ENCODE data around the gene TEKT3. TPM values are rescaled to one million over a fixed set of nuclear protein-coding genes. Genes with fewer than 3 reads are reported as not detected.

TEKT3 gene
- total and polyA plus RNA-seq, 4 donors: 0.08 to 0.33 TPM; not detected in 2

GRCh38 chr17:15278924-15279477, 62.4 kb downstream of the TEKT3 start:
- TF ChIP-seq EGR1 (IDR thresholded peaks at IDR 0.05; ENCODE audit: low read depth in 2 of 2) (no peak), HNF4A (conservative IDR thresholded peaks at IDR 0.05) (no peak), ATF3 (IDR thresholded peaks at IDR 0.05) (no peak), GABPA (IDR thresholded peaks at IDR 0.05 in 1 of 2, conservative IDR thresholded peaks at IDR 0.05 in 1 of 2) (no peak), RXRA (IDR thresholded peaks at IDR 0.05) (no peak), FOXA2 (IDR thresholded peaks at IDR 0.05) (no peak)
- Histone ChIP-seq H3K4me3 (ENCODE audit: low read depth in 1 of 3, low read length in 3 of 3) (no peak overlapping the region), H3K9ac (ENCODE audit: low read depth in 1 of 2, low read length in 2 of 2) (no peak overlapping the region), H3K27me3 (ENCODE audit: control insufficient read depth in 4 of 4, insufficient read depth in 4 of 4, low read length in 3 of 4) (peaks cover 0 to 3% (median 0%) of the 10 kb centered on the region in 4 donors), H3K9me3 (ENCODE audit: control insufficient read depth in 4 of 4, low read length in 3 of 4) (peaks cover 0 to 2% (median 0%) of the 10 kb centered on the region in 4 donors), H3K27ac (ENCODE audit: low read depth in 1 of 2, low read length in 2 of 2) (no peak overlapping the region), H3K36me3 (ENCODE audit: control insufficient read depth in 4 of 4, insufficient read depth in 3 of 4, low read depth in 1 of 4, low read length in 3 of 4) (no peaks in the 10 kb centered on the region), H3K4me1 (ENCODE audit: control insufficient read depth in 4 of 4, insufficient read depth in 4 of 4, low read length in 3 of 4) (no peaks in the 10 kb centered on the region)
- DNase-seq (ENCODE audit: low spot score): no peak
- 48% methylated on average over 2 of the region's 2 CpGs for WGBS

- Histone ChIP-seq H3K4me1 (ENCODE audit: control insufficient read depth in 4 of 4, insufficient read depth in 4 of 4, low read length in 3 of 4) (no peaks in the 10 kb centered on the region), H3K9me3 (ENCODE audit: control insufficient read depth in 4 of 4, low read length in 3 of 4) (peaks cover 0 to 2% (median 0%) of the 10 kb centered on the region in 4 donors), H3K9ac (ENCODE audit: low read depth in 1 of 2, low read length in 2 of 2) (no peak overlapping the region), H3K4me3 (ENCODE audit: low read depth in 1 of 3, low read length in 3 of 3) (no peak overlapping the region), H3K36me3 (ENCODE audit: control insufficient read depth in 4 of 4, insufficient read depth in 3 of 4, low read depth in 1 of 4, low read length in 3 of 4) (no peaks in the 10 kb centered on the region), H3K27ac (ENCODE audit: low read depth in 1 of 2, low read length in 2 of 2) (no peak overlapping the region), H3K27me3 (ENCODE audit: control insufficient read depth in 4 of 4, insufficient read depth in 4 of 4, low read length in 3 of 4) (peaks cover 0 to 3% (median 0%) of the 10 kb centered on the region in 4 donors)
- 36% methylated on average over 6 of the region's 6 CpGs for WGBS
- TF ChIP-seq HNF4G (IDR thresholded peaks at IDR 0.05) (no peak), RXRA (IDR thresholded peaks at IDR 0.05) (no peak), JUND (IDR thresholded peaks at IDR 0.05) (no peak), GABPA (IDR thresholded peaks at IDR 0.05 in 1 of 2, conservative IDR thresholded peaks at IDR 0.05 in 1 of 2) (no peak), ATF3 (IDR thresholded peaks at IDR 0.05) (no peak), RAD21 (IDR thresholded peaks at IDR 0.05) (no peak), FOXA2 (IDR thresholded peaks at IDR 0.05) (no peak), MAX (IDR thresholded peaks at IDR 0.05) (no peak), FOXA1 (IDR thresholded peaks at IDR 0.05) (no peak), ZBTB33 (IDR thresholded peaks at IDR 0.05) (no peak), REST (IDR thresholded peaks at IDR 0.05) (no peak), EGR1 (IDR thresholded peaks at IDR 0.05; ENCODE audit: low read depth in 2 of 2) (no peak), SP1 (IDR thresholded peaks at IDR 0.05) (no peak), YY1 (IDR thresholded peaks at IDR 0.05) (no peak), NR2F2 (IDR thresholded peaks at IDR 0.05) (no peak), CTCF (IDR thresholded peaks at IDR 0.05; ENCODE audit: low read depth, low read length, missing input control) (no peak), TAF1 (conservative IDR thresholded peaks at IDR 0.05) (no peak), HNF4A (conservative IDR thresholded peaks at IDR 0.05) (no peak)
- DNase-seq (ENCODE audit: low spot score): no peak
These were observed 63.0 kb downstream of the TEKT3 start for GRCh38 chr17:15278380-15278779.
